Astrocyte (in vitro differentiated cells and primary cell): ENCODE results near the gene KLF15. TPM values are rescaled to one million over a fixed set of nuclear protein-coding genes. Genes with fewer than 3 reads are reported as not detected.

Source experiments
- DNase-seq: peaks from one replicate; pipeline ENCODE4 v3.0.0-alpha.2; 2010; ENCODE audit warnings: low read depth
- FAIRE-seq: peaks from 2 replicates; lab custom pipeline; 2011; peaks lifted over from hg19 to GRCh38; lab: Jason Lieb, UNC
- H2AFZ ChIP-seq: 2 replicates; pipeline ENCODE4 v1.6.0; 2012; ENCODE audit warnings: low read depth, low read length, inconsistent platforms
- H3K27ac ChIP-seq: 2 replicates; pipeline ENCODE4 v1.5.1; 2011; ENCODE audit warnings: low read depth, low read length, inconsistent platforms
- H3K27me3 ChIP-seq: 2 replicates; pipeline ENCODE4 v1.6.0; 2011; ENCODE audit warnings: low read length, inconsistent platforms; ENCODE audit not compliant: insufficient read depth
- H3K36me3 ChIP-seq: 2 replicates; pipeline ENCODE4 v1.5.1; 2011; ENCODE audit warnings: low read length, inconsistent platforms; ENCODE audit not compliant: insufficient read depth
- H3K4me1 ChIP-seq: 2 replicates; pipeline ENCODE4 v1.5.1; 2011; ENCODE audit warnings: low read length, inconsistent platforms; ENCODE audit not compliant: insufficient read depth
- H3K4me2 ChIP-seq: 2 replicates; pipeline ENCODE4 v1.6.0; 2012; ENCODE audit warnings: low read length, inconsistent platforms
- H3K4me3 ChIP-seq: 2 replicates; pipeline ENCODE4 v1.5.1; 2011; ENCODE audit warnings: low read depth, mild to moderate bottlenecking, low read length, inconsistent platforms; ENCODE audit not compliant: insufficient read depth
- H3K79me2 ChIP-seq: 2 replicates; pipeline ENCODE4 v1.6.0; 2012; ENCODE audit warnings: mild to moderate bottlenecking, low read length, inconsistent platforms; ENCODE audit not compliant: insufficient read depth
- H3K9ac ChIP-seq: 2 replicates; pipeline ENCODE4 v1.6.0; 2012; ENCODE audit warnings: mild to moderate bottlenecking, low read length, inconsistent platforms
- H3K9me3 ChIP-seq: 2 replicates; pipeline ENCODE4 v1.5.1; 2012; ENCODE audit warnings: low read depth, mild to moderate bottlenecking, low read length, inconsistent platforms; ENCODE audit not compliant: insufficient read depth
- H4K20me1 ChIP-seq: 2 replicates; pipeline ENCODE4 v1.6.0; 2012; ENCODE audit warnings: low read length, inconsistent platforms; ENCODE audit not compliant: insufficient read depth
- H3K27ac Mint-ChIP-seq: one replicate; pipeline ENCODE4 v1.8.0; 2021; ENCODE audit warnings: mild to moderate bottlenecking, mixed read lengths; ENCODE audit not compliant: unreplicated experiment
- H3K27me3 Mint-ChIP-seq: one replicate; pipeline ENCODE4 v1.8.0; 2021; ENCODE audit warnings: low read depth, mixed read lengths; ENCODE audit not compliant: unreplicated experiment
- H3K36me3 Mint-ChIP-seq: one replicate; pipeline ENCODE4 v1.8.0; 2021; ENCODE audit warnings: low read depth, mixed read lengths; ENCODE audit not compliant: unreplicated experiment
- H3K4me1 Mint-ChIP-seq: one replicate; pipeline ENCODE4 v1.8.0; 2021; ENCODE audit warnings: low read depth, mixed read lengths; ENCODE audit not compliant: unreplicated experiment
- H3K4me3 Mint-ChIP-seq: one replicate; pipeline ENCODE4 v1.8.0; 2021; ENCODE audit warnings: mild to moderate bottlenecking, moderate library complexity, mixed read lengths; ENCODE audit not compliant: unreplicated experiment
- H3K9me3 Mint-ChIP-seq: one replicate; pipeline ENCODE4 v1.8.0; 2021; ENCODE audit warnings: mild to moderate bottlenecking, mixed read lengths; ENCODE audit not compliant: unreplicated experiment
- CTCF ChIP-seq: IDR thresholded peaks from 2 replicates; pipeline ENCODE4 v1.5.1; 2011; ENCODE audit warnings: low read depth, mild to moderate bottlenecking, inconsistent platforms, low read length, moderate library complexity; ENCODE audit not compliant: insufficient read depth
- EZH2 ChIP-seq: IDR thresholded peaks from 2 replicates; pipeline ENCODE4 v1.6.1; 2012; ENCODE audit warnings: mild to moderate bottlenecking, low read length, inconsistent platforms; ENCODE audit not compliant: insufficient read depth
- total RNA-seq: library from RNA; stranded (reverse); gene quantifications from 2 replicates; pipeline ENCODE4 v1.2.1, GENCODE V29; 2021

The KLF15 gene
- total RNA-seq, 1 donor from 2014 or later = 0.34 TPM

DNA sequence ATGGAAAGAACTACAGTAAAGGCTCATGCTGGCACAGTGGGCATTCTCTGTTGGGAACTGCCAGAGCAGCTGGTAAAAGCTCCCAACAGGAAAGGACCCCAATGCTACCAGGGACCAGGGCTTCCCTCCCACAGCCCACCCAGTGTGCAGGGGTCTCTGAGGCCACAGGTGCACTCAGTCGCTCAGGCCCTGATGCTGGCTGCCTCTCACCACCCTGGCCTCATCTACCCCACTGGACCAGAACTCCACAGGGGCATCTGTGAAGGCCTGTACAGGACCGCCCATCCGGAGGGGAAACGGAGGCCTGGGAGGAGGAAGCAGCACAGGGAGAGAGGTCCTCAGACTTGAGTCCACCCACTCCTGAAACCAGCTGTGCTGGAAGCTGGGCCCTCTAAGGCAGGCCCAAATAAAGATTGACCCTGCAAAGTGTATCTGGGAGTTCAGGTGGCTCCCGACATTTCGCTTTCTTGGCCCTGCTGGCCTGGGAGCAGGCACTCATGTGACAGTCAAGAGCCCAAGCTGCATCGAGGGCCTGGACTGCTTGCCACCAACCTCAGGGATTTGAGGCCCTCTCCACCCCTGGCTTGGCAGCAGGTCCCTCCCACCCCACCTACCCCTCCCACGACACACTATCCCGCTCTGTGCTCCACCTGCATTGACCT lies 12.7 kb downstream of the KLF15 start:
- no peak overlapping the region for H3K27ac Mint-ChIP-seq
- peaks cover 2% of the 10 kb centered on the region for H3K9me3 Mint-ChIP-seq
- H3K79me2 ChIP-seq = no peaks in the 10 kb centered on the region
- H3K27ac ChIP-seq = no peak overlapping the region
- no peaks in the 10 kb centered on the region for H4K20me1 ChIP-seq
- no peaks in the 10 kb centered on the region for H3K4me1 Mint-ChIP-seq
- FAIRE-seq = no peak
- peaks cover 1% of the 10 kb centered on the region for H3K27me3 ChIP-seq
- no peaks in the 10 kb centered on the region for H3K4me1 ChIP-seq
- TF ChIP-seq EZH2 (no peak), CTCF (no peak)
- no peaks in the 10 kb centered on the region for H3K36me3 Mint-ChIP-seq
- no peak overlapping the region for H3K4me3 ChIP-seq
- no peaks in the 10 kb centered on the region for H3K36me3 ChIP-seq
- no peak for DNase-seq
- H3K9ac ChIP-seq = no peak overlapping the region
- no peak overlapping the region for H3K4me3 Mint-ChIP-seq
- H3K9me3 ChIP-seq = no peaks in the 10 kb centered on the region
- no peak overlapping the region for H3K4me2 ChIP-seq
- H2AFZ ChIP-seq = no peak overlapping the region
- H3K27me3 Mint-ChIP-seq = peaks cover 28% of the 10 kb centered on the region

DNA sequence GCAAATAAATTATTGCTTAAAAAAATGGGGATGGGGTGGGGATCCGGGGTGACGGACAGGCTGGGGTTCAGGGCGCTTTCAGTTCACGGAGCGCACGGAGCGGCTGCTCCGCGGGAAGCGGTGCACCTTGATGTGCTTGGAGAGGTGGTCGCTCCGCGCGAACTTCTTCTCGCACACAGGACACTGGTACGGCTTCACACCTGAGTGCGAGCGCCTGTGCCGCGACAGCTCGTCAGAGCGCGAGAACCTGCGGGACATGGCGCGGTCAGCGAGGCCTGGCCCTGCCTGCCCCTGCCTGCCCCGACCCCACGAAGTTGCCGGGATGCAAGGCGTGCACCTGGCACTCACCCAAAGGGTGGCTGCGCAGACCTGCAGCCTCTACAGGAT lies 13.6 kb downstream of the KLF15 start:
- Mint-ChIP-seq H3K4me1 (no peaks in the 10 kb centered on the region), H3K27ac (no peak overlapping the region)
- no peak for FAIRE-seq

More for the DNA sequence above, 13.6 kb downstream of the KLF15 start:
- peaks cover 2% of the 10 kb centered on the region for H3K9me3 Mint-ChIP-seq
- Histone ChIP-seq H3K4me1 (no peaks in the 10 kb centered on the region), H3K4me3 (no peak overlapping the region), H3K27me3 (peaks cover 3% of the 10 kb centered on the region), H3K9ac (no peak overlapping the region), H3K4me2 (no peak overlapping the region), H3K79me2 (no peaks in the 10 kb centered on the region), H4K20me1 (no peaks in the 10 kb centered on the region), H3K9me3 (no peaks in the 10 kb centered on the region), H3K27ac (no peak overlapping the region), H3K36me3 (no peaks in the 10 kb centered on the region), H2AFZ (no peak overlapping the region)
- no peak overlapping the region for H3K4me3 Mint-ChIP-seq
- TF ChIP-seq EZH2 = no peak
- no peak for TF ChIP-seq CTCF
- no peaks in the 10 kb centered on the region for H3K36me3 Mint-ChIP-seq
- peaks cover 37% of the 10 kb centered on the region for H3K27me3 Mint-ChIP-seq
- DNase-seq = no peak
